K562 (cell line): ENCODE measurements around the gene BRMS1.

Experiments
- ATF2 ChIP-seq: sonication (generic); formaldehyde crosslinking; IDR thresholded peaks from 2 replicates; pipeline ENCODE4 v1.8.1; 2022; ENCODE audit warnings: missing genetic modification reagents
- CTCF ChIP-seq, 3 experiments: IDR thresholded peaks in 2 of 3; conservative IDR thresholded peaks in 1 of 3; 2 replicates each; pipeline ENCODE4 v1.5.1; 2011 to 2012; ENCODE audit warnings: low read length in 3 of 3, mild to moderate bottlenecking in 3 of 3, control low read depth in 2 of 3, improper control_type of control experiment in 1 of 3, inconsistent platforms in 1 of 3, low read depth in 1 of 3, mixed read lengths in 1 of 3, moderate library complexity in 1 of 3; ENCODE audit not compliant: insufficient read depth in 2 of 3
- ETV6 ChIP-seq, 3 experiments: fragments of 150-350 bp in 1 of 3; sonication (generic) in 1 of 3; formaldehyde crosslinking in 1 of 3; IDR thresholded peaks; 2 replicates each; pipeline versions ENCODE4 v1.6.1 to v1.8.0; 2014 to 2022; ENCODE audit warnings: borderline replicate concordance in 2 of 3, low read depth in 2 of 3, antibody characterized with exemption in 1 of 3, low read length in 1 of 3, mild to moderate bottlenecking in 1 of 3, missing genetic modification reagents in 1 of 3
- FOSL1 ChIP-seq: fragments of 200-800 bp; sonication (Bioruptor generic); conservative IDR thresholded peaks from 2 replicates; pipeline ENCODE4 v1.6.1; 2016; ENCODE audit warnings: missing genetic modification characterization, missing compliant biosample characterization
- FOXK2 ChIP-seq, 2 experiments: fragments of 450-650 bp; IDR thresholded peaks in 1 of 2; conservative IDR thresholded peaks in 1 of 2; 2 replicates each; pipeline ENCODE4 v1.6.1; 2016; ENCODE audit warnings: low read depth in 2 of 2, mild to moderate bottlenecking in 1 of 2
- NCOR1 ChIP-seq: fragments of 450-650 bp; IDR thresholded peaks from 2 replicates; pipeline ENCODE4 v1.6.1; 2016; ENCODE audit warnings: mild to moderate bottlenecking, moderate library complexity
- NR4A1 ChIP-seq, 2 experiments: fragments of 250-450 bp in 1 of 2; fragments of 450-650 bp in 1 of 2; sonication (Bioruptor Pico) in 1 of 2; IDR thresholded peaks; 2 replicates each; pipeline versions ENCODE4 v1.4.0 to v1.6.1; 2016 to 2020; ENCODE audit warnings: mild to moderate bottlenecking in 2 of 2, missing compliant biosample characterization in 1 of 2, missing genetic modification characterization in 1 of 2, moderate library complexity in 1 of 2
- POLR2A ChIP-seq: fragments of 450-650 bp; conservative IDR thresholded peaks from 2 replicates; pipeline ENCODE4 v1.6.1; 2016
- POLR3G ChIP-seq: IDR thresholded peaks from 2 replicates; pipeline ENCODE4 v1.6.1; 2011; ENCODE audit not compliant: insufficient read length, insufficient replicate concordance; ENCODE audit errors: extremely low read depth
- RBM15 ChIP-seq: fragments of 200-400 bp; formaldehyde crosslinking; IDR thresholded peaks from 2 replicates; pipeline ENCODE4 v1.6.1; 2018; ENCODE audit warnings: mild to moderate bottlenecking, low read length, moderate library complexity; ENCODE audit not compliant: insufficient read depth
- TBL1XR1 ChIP-seq, 2 experiments: IDR thresholded peaks; 2 replicates each; pipeline ENCODE4 v1.6.1; 2012; ENCODE audit warnings: improper control_type of control experiment in 2 of 2, low read length in 2 of 2, mild to moderate bottlenecking in 1 of 2
- ZBTB9 ChIP-seq: fragments of 450-650 bp; formaldehyde crosslinking; IDR thresholded peaks from 2 replicates; pipeline ENCODE4 v1.4.0; 2020; ENCODE audit warnings: mild to moderate bottlenecking, moderate library complexity

GRCh38 chr11:66361502-66361941, 16.6 kb upstream of the BRMS1 start:
- TF ChIP-seq RBM15: no peak
- no peak for TF ChIP-seq ZBTB9
- TF ChIP-seq NCOR1: no peak
- TF ChIP-seq POLR3G: no peak
- no peak for TF ChIP-seq ETV6 (IDR thresholded peaks at IDR 0.05; ENCODE audit: borderline replicate concordance in 1 of 2, low read depth in 2 of 2, low read length in 1 of 2)
- no peak for TF ChIP-seq ETV6 (CRISPR knock-in tag; IDR thresholded peaks at IDR 0.05; ENCODE audit: borderline replicate concordance)
- no peak for TF ChIP-seq FOSL1
- no peak for TF ChIP-seq FOXK2 (conservative IDR thresholded peaks at IDR 0.05 in 1 of 2, IDR thresholded peaks at IDR 0.05 in 1 of 2; ENCODE audit: low read depth in 2 of 2)
- TF ChIP-seq CTCF (IDR thresholded peaks at IDR 0.05 in 2 of 3, conservative IDR thresholded peaks at IDR 0.05 in 1 of 3; ENCODE audit: insufficient read depth in 2 of 3, low read depth in 1 of 3, low read length in 3 of 3): no peak
- TF ChIP-seq ATF2 (CRISPR knock-in tag): no peak
- peak; percentile 77 for TF ChIP-seq POLR2A
- TF ChIP-seq NR4A1 (CRISPR knock-in tag; IDR thresholded peaks at IDR 0.05): no peak
- TF ChIP-seq NR4A1 (tag; IDR thresholded peaks at IDR 0.05): no peak
- no peak for TF ChIP-seq TBL1XR1 (IDR thresholded peaks at IDR 0.05; ENCODE audit: low read length in 2 of 2)
